Mammary epithelial cell (primary cell): ENCODE results near the gene CD52.
"Not testable (repeated sequence)": the region's sequence is repeated elsewhere in the genome, so short reads cannot be mapped to it uniquely, and the experiment has no call there.

Experiments used
- EZH2 ChIP-seq: IDR thresholded peaks from 2 replicates; pipeline ENCODE4 v1.6.1; 2012; ENCODE audit warnings: low read length, inconsistent platforms, borderline replicate concordance
- TF ChIP-seq, protein P1 (sequence below), 2 donors: IDR thresholded peaks in 1 of 2; conservative IDR thresholded peaks in 1 of 2; 2 replicates each; pipeline ENCODE4 v1.5.1; 2011 to 2012; ENCODE audit warnings: inconsistent platforms in 2 of 2, low read length in 2 of 2, mild to moderate bottlenecking in 2 of 2, control low read depth in 1 of 2, low read depth in 1 of 2; ENCODE audit not compliant: insufficient read depth in 1 of 2; ENCODE audit errors: extremely low read depth in 1 of 2

DNA sequence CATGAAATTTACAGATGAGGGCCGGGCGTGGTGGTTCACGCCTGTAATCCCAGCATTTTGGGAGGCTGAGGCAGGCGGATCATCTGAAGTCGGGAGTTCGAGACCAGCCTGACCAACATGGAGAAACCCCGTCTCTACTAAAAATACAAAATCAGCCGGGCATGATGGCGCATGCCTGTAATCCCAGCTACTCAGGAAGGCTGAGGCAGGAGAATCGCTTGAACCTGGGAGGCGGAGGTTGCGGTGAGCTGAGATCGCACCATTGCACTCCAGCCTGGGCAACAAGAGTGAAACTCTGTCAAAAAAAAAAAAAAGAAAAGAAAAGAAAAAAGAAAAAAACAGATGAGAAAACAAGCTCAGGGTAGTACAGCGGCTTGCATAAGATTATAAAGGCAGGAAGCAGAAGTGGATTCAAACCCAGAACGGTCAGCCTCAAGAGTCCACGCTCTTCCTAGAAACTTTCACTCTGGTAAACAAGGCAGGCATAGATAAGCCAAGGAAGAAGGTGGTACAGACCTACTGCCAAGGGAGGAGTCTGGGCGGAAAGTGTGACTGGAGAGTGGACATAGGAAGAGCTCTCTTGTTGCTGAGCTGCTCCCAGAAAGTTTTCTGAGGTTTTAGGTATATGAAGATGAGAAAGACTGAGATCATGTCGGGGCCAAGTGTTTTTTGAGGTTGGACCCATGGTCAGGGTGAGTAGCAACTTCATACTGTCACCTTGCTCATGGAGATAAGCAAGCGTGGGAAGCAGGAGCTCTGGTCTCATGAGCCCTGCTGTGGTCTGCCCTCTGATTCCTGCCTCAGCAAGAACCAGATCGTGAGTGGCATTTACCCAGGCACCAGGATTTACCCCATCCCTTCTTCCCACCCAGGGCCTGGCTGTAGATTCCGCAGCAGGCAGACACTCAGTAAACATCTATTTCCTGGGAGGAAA is 9.5 kb upstream of the CD52 start:
- TF ChIP-seq, protein P1, sequence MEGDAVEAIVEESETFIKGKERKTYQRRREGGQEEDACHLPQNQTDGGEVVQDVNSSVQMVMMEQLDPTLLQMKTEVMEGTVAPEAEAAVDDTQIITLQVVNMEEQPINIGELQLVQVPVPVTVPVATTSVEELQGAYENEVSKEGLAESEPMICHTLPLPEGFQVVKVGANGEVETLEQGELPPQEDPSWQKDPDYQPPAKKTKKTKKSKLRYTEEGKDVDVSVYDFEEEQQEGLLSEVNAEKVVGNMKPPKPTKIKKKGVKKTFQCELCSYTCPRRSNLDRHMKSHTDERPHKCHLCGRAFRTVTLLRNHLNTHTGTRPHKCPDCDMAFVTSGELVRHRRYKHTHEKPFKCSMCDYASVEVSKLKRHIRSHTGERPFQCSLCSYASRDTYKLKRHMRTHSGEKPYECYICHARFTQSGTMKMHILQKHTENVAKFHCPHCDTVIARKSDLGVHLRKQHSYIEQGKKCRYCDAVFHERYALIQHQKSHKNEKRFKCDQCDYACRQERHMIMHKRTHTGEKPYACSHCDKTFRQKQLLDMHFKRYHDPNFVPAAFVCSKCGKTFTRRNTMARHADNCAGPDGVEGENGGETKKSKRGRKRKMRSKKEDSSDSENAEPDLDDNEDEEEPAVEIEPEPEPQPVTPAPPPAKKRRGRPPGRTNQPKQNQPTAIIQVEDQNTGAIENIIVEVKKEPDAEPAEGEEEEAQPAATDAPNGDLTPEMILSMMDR (conservative IDR thresholded peaks at IDR 0.05 in 1 of 2, IDR thresholded peaks at IDR 0.05 in 1 of 2; ENCODE audit: extremely low read depth in 1 of 2, insufficient read depth in 1 of 2, low read depth in 1 of 2, low read length in 2 of 2): not testable (repeated sequence)
- not testable (repeated sequence) for TF ChIP-seq EZH2
